Neural progenitor cell (in vitro differentiated cells): ENCODE data around the gene PLG.
"Not testable (repeated sequence)": the region's sequence is repeated elsewhere in the genome, so short reads cannot be mapped to it uniquely, and the experiment has no call there.

Experiments used
- EZH2 ChIP-seq: fragments of 200-600 bp; sonication (generic); IDR thresholded peaks from 2 replicates; pipeline ENCODE4 v1.6.1; 2017; ENCODE audit warnings: antibody characterized with exemption, mild to moderate bottlenecking, moderate library complexity
- TF ChIP-seq, protein P1 (sequence below): fragments of 200-600 bp; sonication (generic); IDR thresholded peaks from 2 replicates; pipeline ENCODE4 v1.5.1; 2017; ENCODE audit warnings: antibody characterized with exemption, mild to moderate bottlenecking

DNA sequence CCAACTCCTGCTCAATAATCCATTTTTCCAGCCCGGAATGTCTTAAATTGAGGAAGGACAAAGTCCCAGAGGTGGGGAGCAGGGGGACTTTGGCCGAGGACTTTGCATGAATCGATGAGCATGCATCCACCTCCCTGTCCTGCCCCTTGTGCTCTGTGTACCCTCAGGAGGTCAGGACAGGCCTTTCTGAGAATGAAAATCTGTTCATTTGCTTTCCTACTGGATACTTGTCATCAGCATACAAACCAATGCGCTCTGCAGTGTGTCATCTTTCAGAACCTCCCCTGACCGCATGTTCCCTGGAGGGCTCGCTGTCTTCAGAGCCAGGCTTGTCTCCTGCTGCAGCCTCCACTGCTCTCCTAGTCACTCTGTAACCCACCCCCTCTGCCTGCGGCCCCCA lies 2.6 kb downstream of the PLG start:
- TF ChIP-seq, protein P1, sequence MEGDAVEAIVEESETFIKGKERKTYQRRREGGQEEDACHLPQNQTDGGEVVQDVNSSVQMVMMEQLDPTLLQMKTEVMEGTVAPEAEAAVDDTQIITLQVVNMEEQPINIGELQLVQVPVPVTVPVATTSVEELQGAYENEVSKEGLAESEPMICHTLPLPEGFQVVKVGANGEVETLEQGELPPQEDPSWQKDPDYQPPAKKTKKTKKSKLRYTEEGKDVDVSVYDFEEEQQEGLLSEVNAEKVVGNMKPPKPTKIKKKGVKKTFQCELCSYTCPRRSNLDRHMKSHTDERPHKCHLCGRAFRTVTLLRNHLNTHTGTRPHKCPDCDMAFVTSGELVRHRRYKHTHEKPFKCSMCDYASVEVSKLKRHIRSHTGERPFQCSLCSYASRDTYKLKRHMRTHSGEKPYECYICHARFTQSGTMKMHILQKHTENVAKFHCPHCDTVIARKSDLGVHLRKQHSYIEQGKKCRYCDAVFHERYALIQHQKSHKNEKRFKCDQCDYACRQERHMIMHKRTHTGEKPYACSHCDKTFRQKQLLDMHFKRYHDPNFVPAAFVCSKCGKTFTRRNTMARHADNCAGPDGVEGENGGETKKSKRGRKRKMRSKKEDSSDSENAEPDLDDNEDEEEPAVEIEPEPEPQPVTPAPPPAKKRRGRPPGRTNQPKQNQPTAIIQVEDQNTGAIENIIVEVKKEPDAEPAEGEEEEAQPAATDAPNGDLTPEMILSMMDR = not testable (repeated sequence)
- TF ChIP-seq EZH2 = not testable (repeated sequence)
